GM15510 (cell line): ENCODE results near the gene ZNF687.

Experiments used
- POLR2A ChIP-seq: IDR thresholded peaks from 3 replicates; pipeline ENCODE4 v1.6.1; 2011; ENCODE audit warnings: borderline replicate concordance; ENCODE audit not compliant: insufficient read length; ENCODE audit errors: extremely low read depth

The ZNF687 gene

GRCh38 chr1:151325646-151326429 is 43.7 kb downstream of the ZNF687 start:
- no peak for TF ChIP-seq POLR2A

- TF ChIP-seq POLR2A, result no peak
These were observed 44.6 kb downstream of the ZNF687 start for GRCh38 chr1:151326619-151327222.

GRCh38 chr1:151327223-151327902 is 45.3 kb downstream of the ZNF687 start, which contains the start of gene PI4KB:
Gene PI4KB, minus strand, starts transcription at chr1:151327416. Its CDS starts 10,935 bp downstream, at chr1:151316481.
- peak; percentile 64 for TF ChIP-seq POLR2A

GRCh38 chr1:151327903-151328674 is 46.0 kb downstream of the ZNF687 start:
- TF ChIP-seq POLR2A, result peak; percentile 24

GRCh38 chr1:151334822-151335221 is 52.7 kb downstream of the ZNF687 start:
- TF ChIP-seq POLR2A, result no peak

- TF ChIP-seq POLR2A, result no peak
These were observed 54.5 kb downstream of the ZNF687 start for GRCh38 chr1:151336556-151336955.

- no peak for TF ChIP-seq POLR2A
These were observed 59.0 kb downstream of the ZNF687 start for GRCh38 chr1:151340870-151341754.
